HG02642 (cell line): ENCODE data around the gene AHNAK.

Experiments used
- ATAC-seq: cut with Tn5 transposase; IDR thresholded peaks from one replicate; pipeline ENCODE4 v1.9.1; 2021; ENCODE audit warnings: mild to moderate bottlenecking; ENCODE audit not compliant: unreplicated experiment, poor library complexity

The AHNAK gene

DNA sequence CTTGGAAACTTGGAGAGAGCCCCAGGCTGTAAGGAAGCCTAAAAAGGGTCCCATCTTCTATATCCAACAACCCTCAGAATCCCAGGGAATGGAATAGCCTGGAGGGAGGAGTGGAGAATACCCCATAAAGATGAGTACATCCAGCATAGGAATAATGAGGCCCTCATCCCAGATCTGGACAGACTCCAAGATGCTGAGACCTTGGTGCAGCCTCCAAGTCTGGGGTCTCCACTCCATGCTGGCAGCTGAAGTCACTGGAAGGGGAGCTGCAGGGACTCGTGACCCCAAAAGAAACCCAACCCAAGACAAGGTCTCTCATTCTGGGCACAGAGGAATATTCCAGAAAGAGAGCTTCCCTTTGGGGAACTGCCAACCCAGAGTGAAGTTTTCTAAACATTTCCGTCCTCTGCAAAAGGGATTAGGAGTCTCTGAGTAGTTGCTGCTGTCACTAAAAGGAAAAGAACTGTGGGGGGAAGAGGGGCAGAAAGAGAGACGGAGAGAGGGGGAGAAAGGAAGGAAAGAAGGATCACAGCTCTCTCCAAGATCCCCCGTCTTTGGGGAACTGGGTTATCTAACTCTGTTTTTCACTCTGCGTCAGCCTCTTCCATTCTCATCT lies 127.2 kb downstream of the AHNAK start:
- ATAC-seq, result no peak

DNA sequence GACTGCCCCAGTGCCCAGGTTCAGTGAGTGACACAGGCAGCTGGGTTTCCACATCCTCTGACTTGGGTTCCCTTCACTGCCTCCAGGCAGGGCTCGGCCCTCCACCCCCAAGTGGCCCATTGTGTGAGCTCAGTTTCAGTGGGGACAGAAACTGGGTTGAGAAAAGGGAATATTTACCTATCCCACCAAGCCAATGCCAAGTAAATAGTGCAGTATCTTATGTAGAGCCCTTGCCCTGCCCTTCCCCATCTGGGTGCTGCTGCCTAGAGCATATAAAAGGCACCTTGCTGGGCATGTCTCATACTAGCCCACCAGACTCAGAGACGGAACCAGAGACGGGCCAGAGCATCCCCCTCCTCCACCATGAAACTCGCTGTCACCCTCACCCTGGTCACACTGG lies 127.9 kb downstream of the AHNAK start, which contains the start of gene SCGB1A1:
TSS of gene SCGB1A1 (plus strand) at position 301 of the 400 bp plus-strand sequence. CDS start at position 364, 63 bp downstream.
- no peak for ATAC-seq

DNA sequence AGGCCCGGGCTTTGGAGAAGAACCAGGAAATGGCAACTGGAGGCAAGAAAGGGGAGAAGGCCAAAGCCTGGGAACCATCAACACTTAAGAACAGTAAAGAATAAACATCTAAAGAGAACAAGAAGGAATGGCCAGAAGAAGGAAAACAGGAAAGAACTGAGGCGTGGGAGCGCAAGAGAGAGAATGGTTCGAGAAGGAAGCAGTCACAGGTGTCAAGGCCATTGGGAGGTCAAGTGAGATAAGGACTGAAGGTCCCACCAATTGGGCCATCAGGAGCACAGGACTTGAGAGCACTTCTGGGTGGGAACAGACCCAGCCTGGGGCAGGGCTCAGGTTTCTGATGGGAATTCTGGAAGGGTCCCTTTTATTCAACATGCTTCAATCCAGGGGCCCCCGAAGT lies 128.5 kb downstream of the AHNAK start:
- ATAC-seq, result no peak

DNA sequence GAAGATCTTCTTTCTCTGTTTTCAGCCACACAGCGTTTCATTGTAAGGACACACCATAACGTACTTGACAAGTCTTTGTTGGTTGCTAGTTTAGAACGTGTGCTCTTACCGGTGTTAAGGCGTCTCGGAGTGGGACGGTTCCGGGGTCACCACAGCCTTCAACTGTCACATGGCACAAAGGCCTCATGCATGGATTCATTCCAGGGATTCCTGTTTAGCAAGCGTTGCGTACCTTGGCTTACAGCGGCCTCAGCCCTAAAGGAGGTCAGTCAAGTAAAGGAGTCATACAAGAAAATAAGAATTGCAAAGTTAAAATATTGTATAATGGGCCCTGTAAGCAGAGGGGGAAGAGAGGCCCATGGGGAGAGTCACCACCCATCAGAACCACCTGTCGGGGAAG lies 130.0 kb downstream of the AHNAK start:
- no peak for ATAC-seq

DNA sequence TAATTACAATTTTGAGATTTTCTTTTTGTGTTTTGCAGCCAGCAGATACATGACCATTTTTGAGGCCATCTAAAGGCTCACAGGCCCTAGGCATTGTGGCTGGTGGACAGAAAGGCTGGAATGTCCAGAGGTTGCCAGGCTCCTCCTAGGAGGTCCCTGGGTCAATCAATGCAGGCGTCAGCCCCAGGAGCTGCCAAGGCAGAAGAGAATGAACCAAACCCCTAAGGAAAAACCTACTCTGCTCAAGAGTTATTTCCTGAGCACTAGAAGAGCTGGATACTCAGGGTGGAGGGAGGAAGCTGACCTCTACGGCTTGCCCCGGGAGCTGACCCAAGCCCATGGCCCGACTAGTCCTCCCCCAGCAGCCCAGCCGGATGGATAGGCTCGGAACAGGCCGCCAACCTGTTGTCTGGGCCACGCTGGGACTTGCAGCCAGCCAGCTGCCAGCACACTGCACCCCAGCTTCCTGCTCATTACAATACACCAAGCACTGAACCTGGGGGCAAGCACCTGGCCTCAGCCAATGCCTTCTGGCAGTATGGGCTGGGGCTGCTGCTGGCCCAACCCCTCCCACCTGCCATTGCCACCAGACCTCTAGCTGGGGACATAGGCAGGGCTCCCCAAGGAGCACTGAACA lies 133.4 kb downstream of the AHNAK start:
- ATAC-seq, result no peak

DNA sequence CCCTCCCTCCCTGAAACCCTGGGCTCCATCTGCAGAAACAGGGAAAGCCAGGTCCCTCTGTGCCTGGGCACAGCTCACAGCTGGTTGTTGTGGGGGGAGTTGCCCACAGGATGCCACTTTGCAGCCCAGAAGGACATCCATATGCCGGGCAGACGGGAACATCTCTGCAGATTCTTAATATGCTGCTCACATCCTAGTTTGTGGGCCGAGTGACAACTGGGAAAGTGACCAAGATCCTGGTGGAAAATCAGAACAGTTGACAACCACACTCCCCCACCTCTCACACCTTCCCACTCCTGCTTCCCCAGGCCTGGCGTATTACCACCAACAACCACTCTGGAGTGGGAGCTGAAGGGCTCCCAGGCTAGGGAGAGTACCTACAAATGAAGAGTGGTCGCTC lies 135.1 kb downstream of the AHNAK start:
- no peak for ATAC-seq

DNA sequence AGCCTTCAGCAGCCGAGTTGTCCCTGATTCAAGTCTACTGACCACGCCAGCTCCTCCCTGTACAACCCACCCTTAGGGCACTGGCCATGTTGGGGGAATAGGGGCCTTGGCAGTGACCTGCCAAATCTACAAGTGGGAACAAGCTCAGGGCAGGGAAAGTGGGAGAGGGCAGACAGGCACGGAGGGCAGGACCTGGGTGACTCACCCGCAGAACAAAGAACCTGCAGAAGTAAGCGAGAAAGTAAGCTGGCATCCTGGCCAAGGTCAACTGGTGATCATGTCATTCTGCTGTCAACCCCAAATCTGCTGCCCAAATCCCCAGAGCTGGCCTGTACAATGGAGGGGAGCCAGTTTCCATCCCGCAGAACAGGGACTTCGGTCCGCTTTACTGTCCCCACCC lies 135.6 kb downstream of the AHNAK start:
- ATAC-seq, result no peak

DNA sequence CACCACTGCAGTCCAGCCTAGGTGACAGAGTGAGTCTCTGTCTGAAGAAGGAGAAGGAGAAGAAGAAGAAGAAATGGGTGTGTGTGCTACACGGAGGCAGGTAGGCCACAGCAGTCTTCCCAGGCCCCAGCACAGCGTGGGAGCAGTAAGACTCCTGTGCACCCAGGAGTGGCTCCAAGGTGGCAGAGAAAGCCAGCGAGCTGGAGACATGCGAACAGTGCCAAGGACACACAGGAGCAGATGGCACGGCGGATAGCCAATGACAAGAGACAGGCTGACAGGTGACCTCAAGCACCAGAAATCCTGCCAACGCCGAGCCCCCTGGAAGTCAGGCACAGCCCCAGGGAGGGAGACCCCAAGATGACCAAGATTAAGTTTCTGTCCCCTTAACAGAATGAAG lies 136.8 kb downstream of the AHNAK start:
- no peak for ATAC-seq

DNA sequence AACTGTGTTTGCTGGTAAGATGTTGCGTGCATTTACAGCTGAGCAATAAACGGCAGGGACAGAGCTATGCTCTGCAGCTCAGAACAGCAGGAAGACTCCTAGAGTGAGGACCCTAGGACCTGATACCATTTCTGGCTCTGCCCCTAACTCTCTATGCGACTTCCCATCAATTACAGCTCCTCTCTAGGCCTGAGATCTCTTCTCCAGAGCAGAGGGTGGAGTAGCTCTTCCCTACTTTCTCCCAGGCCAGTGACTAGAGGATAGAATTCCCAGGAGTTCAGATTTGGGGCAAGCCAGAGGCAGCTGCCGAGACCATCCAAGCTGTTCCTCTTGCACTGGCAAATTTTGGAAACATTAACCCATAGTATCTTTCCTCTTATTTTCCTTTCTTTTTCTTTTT lies 140.6 kb downstream of the AHNAK start:
- no peak for ATAC-seq

DNA sequence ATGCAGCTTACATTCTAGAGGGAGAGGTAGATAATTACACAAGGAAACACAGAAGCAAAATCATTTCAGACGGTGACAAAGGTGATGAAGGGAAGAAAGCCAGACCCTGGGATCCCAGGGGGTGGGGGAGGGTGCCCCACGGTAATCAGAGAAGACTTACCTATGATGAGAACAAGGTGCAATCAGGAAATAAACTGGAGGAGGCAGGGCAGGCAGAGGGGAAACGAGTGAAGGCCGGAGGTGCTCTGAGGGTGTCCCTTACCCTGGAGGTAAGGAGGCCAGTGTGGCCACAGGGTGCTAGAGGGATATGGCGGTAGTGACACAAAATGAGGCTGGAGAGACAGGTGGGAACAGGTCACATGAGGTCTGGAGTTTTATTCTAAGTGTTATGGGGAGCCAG lies 141.7 kb downstream of the AHNAK start:
- ATAC-seq, result no peak

DNA sequence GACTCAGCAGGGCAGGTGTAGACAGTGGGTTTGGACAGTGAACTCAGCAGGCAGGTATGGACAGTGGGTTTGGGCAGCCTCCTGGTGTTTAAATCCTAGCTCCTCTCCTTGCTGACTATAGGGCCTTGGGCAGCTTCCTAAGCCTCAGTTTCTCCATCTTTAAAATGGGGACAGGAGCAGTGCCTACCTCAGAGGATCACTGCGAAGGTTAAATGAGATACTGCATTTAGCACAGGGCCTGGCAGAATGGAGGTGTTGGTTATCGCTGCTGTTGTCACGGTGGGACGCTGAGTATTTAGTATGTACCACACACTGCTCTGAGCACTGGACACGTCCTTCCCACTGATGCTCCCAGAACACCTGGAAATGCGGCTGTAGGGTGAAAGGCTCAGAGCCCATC lies 142.2 kb downstream of the AHNAK start:
- ATAC-seq, result no peak

DNA sequence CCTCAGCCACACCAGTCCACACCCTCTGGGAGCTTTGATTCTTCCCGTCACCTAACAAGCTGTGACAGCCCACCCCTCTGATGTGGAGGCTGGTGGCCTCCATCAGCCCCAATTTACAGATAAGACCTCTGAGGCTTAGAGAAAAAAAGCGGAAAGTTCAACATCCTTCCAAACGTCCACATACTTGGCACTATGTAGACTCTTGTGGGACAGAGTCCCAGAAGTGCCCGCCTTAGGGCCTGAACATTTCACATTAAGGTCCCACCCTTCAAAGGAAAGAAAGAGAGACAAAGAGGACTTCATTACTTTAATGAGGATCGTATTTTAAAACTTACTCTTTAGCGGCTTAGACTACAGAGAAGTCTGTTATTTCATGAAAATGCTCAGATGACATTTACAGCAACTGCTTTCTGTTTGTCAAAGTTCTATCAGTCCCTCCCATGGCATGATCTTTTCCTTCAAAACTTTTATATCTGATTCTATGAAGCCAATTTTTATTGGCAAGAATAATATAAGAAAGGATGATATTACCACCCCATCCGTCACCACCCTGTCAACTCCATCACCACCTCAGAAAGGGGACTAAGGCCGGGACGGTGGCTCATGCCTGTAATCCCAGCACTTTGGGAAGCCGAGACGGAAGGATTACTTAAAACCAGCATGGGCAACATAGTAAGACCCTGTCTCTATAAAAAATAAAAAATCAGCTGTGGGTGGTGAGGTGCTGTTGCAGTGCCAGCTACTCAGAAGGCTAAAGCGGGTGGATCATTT lies 143.5 kb downstream of the AHNAK start:
- no peak for ATAC-seq

DNA sequence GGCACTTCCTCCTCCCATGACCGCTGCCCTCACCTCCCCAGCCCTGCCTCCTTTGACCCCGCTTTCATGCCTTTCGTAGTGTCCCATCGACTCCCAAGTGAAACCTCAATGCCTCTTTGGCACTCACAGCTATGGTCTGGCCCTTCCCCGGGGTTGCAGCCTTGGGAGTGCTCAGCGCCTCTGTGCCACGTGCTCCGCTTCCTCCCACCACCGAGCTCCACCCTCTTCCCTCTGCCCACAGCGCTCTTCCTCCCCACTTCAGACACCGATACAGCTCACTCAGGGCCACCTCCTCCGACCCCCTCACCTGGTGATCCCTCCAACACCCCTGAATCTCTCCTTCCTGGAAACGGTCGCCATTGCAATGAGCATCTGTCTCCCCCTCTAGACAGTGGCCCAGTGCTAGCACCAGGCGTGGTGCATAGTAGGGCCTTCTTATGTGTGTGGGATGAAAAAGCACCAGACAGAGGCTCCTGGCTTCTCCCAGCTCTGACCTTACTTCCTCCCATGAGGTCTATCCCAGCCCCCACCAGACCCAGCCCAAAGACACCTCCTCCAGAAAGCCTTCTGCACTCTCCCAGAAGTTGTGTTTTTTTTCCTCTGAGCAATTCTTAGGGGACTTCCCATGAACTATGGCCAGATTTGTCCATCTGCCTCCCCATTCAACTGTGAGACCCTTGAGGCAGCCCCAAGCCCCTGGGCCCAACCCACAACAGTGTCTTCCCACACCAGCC lies 144.2 kb downstream of the AHNAK start:
- ATAC-seq, result no peak

DNA sequence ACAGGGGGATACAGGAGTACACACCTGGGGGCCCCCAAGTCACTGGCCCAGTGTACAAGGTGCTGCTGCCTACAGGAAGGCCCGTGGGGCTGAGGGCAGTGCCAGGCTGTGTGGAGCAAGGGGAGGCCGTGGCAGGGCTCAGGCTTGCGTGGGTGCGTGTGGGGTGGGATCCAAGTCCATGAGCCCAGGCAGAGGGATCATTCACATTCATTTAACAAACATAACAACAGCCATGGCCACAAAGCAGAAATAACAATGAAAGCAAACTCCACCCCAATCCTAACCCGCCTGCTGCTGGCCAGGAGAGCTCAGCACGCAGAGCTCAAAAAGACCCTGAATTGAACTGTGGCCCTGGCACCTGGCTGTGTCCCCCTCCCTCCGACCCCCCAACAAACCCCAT lies 144.8 kb downstream of the AHNAK start:
- ATAC-seq, result no peak

DNA sequence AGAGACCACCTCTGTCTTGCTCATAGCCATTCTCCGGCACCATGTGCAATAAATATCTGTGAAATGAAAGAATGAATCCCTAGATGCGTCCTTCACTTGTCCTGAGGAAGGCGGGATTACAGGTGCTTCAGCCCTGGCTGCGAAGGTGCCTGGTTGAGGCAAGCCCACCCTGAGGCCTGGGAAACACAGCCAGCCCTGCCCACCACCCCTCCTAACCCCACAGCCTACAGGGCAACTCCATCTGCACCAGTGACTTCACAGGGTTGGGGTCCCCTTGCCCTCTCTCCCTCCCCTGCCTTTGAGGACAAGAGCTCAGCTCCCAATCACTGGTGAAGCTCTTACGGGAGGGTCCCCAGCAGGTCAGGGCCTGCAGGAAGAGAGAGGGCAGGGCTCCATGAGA lies 145.2 kb downstream of the AHNAK start:
- no peak for ATAC-seq

DNA sequence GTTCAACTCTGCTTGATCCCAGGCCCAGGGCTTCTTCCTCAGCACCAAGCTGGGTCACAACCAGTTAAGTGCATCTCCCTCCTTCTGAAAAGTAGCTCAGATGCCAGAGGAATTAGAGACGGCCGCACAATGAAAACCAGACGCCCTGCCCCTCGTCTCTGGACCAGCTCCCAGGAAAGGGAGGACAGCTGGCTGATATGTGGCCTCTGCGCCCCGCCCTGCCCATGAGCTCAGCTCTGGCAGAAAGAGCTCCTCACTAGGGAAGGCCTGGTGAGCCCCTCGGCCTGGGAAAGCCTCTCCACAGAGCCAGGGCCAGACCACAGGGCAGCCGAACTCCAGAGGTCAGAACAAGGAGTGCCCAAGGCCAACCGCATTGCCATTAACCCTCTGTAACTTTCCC lies 145.8 kb downstream of the AHNAK start:
- ATAC-seq, result no peak

DNA sequence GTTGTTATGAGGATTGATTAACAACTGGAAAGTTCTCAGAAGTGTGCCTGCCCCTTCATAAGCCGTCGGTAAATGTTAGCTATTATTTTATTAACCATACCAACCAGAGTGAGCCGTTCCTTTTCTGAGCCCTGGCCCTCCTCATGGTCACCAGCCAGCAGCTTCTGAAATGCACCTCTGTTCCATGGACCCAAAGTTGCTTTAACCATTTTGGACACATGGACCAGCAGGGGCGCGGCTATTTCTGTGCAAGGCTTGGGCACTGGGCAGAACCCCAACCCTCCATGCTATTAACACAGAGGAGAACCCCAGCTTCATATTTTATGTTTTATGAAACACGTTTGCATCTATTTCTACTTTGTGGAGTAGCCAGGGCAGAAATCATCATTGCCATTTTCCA lies 146.3 kb downstream of the AHNAK start:
- no peak for ATAC-seq

DNA sequence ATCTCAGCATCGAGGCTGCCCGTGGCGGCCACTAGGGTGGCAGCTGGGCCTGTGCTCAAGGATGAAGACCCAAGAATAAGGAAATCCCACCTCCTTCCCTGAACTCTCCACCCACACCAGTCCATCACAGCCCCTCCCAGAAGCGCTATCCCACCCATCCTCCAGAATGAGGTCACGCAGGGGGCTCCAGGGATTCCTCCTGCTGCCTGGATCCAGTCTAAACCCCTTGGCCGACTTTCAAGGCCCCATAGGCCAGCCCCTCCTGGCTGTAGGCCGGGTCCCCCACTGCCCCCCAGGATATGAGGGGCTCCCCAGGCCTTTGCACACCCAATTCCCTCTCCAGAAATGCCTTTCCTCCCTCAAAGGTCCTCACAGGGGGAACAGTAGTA lies 146.7 kb downstream of the AHNAK start:
- ATAC-seq, result no peak

DNA sequence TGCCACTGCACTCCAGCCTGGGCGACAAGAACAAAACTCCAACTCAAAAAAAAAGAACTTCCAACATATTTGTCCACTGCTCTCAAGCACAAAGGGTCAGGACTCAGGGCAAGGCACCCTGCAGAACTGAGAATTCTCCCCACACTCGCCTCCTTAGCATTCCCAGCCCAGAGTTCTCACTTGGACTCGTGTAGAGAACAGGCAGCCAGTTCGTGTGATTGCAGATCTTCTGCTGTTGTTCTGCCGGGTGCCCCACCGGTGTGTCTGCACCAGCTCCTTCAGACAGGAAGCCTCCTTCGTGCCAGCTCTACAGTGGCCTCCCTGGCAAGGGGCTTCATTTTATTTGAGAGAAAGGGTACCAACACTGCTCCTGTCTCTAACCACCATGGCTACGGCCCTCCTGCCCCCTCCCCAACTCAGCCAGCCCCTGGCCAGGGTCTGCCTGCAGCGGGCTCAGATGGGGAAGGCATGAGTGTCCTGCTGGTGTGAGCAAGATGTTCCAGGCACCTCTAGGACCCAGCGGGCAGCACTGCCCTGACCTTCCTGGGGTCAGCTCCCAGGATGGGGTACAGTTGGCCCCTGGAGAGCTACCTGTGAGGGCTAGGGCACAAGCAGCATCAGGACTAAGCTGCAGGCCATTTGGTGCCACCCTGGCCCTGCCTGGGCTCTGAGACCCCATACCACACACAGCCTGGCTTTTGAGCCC lies 147.3 kb downstream of the AHNAK start:
- no peak for ATAC-seq
